CD1c-positive myeloid dendritic cell (primary cell): ENCODE results near the gene CACHD1.

Experiments
- DNase-seq: peaks from one replicate; pipeline ENCODE4 v3.0.0-alpha.2; 2016; ENCODE audit errors: extremely low spot score

The CACHD1 gene

DNA sequence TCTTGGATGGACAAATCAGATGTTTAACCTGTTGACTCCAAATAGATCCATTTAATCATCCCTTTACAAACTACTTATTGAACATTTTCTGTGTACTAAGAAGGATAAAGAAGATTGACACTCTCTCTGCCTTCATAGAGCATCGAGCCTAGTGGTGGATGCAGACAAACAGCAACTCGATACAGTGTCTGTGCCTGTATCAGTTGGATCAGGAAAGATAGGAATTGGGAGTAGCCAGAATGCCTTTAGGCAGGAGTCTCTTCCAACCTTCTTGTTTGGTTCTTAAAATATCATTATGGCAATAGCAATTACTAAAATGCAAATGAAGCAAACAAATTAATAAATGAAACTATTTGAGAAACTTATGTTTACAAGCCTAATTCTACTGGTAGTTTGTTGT, 185.9 kb downstream of the CACHD1 start:
- no peak for DNase-seq

DNA sequence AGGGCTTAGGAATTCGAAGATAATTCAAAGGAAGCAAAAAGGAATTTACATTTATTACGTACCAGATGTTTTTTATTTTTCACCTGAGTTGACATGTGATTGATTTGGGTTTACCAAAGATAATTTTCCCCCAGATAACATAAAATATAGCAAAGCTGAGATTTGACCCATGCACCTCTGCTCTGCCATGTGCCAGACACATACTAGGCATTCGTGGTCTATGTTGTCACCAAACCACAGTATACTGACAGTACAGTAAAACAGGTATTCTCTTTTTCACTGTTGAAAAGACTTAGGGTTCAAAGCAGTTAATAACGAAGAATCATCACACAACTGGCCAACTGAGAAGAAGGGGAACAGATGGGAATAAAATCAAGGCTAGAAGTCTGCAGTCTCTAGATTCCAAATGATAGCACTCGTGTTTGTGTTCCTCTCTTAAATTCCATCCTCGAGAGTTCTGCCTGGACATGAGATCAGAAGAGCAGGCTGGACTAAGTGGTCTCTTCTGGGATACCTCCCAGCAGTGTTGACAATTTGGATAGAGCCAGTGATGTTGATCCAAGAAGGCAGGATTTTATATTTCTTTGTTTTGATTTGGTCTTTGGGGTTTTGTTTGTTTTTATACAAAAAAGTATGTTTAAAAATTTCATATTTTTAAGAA, 189.7 kb downstream of the CACHD1 start:
- DNase-seq, result no peak

DNA sequence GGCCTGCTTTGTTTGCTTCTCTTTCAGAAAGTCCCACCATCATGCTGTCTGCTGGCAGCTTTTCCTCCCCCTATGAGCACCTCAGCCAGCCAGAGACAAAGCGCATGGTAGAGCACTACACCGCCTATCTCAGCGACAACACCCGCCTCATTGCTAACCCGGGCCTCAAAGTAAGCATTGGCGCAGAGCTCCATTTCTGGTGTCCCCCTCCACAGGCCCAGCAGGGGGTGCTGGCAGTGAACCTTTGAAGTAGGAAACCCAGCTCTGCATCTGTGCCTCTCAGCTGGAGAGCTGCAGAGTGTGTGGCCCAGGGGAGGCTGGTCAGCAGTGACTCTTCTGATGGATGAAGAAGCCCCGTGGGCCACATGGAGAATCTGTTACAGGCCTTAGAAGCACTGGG, 193.7 kb downstream of the CACHD1 start:
- peak; percentile 28 for DNase-seq

DNA sequence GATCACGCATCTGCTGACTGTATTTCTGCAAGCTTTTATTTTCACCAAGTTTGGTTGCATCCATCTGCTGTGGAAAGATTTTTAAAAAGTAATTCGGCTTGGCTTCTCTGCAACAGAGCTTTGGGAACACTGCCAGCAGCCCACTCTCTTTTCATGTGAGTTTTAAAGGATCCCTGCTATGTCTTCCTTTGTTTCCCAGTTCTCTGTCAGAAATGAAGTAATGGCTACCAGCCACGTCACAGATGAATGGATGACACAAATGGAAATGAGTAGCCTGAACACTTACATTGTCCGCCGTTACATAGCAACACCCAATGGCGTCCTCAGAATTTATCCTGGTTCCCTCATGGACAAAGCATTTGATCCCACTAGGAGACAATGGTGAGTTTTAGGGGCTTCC, 194.4 kb downstream of the CACHD1 start:
- no peak for DNase-seq

DNA sequence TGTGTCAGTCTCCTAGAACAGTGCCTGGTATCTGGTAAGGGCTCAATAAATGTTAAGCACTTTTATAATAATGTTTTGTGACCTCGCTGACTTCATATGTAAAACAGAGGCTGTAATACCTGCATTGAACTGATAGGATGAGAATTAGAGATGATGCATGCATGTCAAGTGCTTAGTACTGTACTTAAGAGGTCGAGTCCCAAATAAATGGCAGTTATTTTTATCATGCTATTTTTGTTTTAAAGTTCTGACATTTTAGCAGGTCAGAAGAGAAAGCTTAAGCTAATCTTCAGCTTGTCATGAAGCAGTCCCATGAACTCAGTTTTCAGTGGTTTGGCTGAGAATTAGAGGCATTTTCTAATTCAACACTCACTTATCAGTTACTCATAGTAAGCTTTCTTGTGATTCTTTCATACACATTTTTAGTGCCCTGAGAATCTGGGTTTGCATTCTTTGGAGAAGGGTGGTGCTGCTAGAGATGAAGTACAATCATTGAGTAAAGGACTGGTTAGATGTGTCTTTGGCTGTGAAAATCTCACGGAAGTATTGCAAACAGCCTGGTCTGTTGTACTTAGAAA, 199.3 kb downstream of the CACHD1 start:
- no peak for DNase-seq

DNA sequence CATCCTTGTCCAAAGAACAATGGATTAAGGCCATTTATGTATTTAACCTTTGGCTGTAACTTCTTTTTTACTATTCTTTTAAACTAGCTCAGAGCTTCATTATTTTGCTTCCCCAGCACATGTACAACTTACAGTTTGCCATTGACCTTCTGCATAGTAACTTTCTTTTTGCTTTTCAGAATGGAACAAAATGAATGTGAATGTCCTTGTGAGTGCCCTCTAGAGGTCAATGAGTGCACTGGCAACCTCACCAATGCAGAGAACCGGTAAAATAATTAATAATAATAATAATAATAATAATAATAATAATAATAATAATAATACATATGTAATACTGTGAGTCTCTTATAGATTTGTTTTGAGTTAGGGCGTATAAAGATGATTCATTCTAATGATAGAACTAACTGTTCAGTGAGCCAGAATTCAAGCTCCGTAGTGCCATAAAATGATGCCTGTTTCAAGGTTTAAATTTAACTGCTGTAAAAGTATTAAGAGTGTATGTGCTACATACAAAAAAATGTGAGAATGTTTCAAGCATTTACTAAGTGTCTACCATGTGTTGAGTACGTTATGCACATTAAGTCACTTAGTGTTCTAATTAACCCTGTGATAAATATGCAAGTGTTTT, 205.9 kb downstream of the CACHD1 start:
- DNase-seq, result peak; percentile 14

DNA sequence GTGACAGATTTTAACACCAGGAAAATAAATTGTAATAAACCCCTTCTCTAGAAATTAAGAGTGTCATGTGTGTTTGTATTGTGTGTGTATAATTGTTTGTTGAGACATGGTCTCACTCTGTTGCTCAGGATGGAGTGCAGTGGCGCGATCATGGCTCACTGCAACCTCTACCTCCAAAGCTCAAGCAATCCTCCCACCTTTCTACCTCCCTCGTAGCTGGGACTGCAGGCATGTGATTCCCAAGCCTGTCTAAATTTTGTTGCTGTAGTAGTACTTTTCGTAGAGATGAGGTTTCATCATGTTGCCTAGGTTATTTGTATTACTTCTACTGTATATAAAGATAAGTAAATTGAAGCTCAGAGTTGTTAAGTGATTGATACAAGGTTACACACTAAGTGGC, 206.5 kb downstream of the CACHD1 start:
- no peak for DNase-seq

DNA sequence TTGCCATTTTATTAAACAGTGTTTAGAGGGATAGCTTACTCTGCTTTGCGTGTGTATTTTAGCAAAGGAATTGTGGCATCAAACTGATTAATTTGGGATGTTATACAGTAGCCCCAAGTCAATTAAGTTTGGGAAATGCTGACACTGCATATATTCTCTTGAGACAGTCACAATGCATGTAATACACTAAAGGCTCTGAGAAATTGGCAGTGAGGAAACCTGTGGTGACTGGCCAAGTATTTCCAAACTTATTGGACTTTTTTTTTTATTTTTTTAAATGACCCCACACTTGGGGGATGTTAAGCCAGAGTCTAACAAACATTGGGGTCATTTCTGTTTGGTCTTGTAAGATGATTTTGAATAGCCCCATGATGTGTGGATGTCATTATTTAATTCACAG, 207.6 kb downstream of the CACHD1 start:
- no peak for DNase-seq

DNA sequence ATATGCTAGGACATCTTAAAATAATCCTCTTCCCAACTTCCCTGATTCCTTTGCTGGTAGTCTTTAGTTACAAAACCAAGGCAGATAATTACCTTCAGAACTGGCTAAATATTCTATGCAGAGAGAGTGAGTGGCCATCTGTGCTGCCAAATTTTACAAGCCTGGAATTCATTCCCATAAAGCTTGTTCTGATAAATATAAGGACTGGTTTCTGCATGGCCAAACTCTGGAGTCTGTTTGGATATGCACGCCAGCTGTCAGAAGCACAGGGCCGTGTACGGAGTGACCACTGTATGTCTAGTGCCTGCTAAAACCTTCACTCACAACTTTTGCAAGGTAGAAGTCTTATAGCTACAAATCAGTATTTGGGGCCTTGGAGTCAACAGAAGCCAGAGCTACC, 208.4 kb downstream of the CACHD1 start:
- DNase-seq, result no peak

DNA sequence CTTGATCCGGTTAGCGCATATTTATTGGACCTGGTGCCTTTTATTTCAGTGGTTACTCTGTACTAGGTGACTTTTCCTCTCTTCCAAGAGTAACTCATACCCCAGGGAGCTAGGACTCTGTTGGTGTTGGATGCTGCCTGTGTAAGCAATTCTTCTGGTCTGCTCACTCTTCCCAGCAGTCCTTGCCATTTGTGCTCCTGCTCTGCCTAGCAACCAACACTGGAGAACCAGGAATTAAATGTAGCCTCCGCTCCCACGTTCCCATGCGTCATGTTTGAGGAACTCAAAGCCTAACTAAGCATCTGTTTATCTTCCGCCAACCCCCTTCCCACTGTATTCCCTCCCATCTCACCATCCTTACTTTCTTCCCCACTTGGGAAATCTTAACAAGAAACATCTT, 209.2 kb downstream of the CACHD1 start:
- no peak for DNase-seq

DNA sequence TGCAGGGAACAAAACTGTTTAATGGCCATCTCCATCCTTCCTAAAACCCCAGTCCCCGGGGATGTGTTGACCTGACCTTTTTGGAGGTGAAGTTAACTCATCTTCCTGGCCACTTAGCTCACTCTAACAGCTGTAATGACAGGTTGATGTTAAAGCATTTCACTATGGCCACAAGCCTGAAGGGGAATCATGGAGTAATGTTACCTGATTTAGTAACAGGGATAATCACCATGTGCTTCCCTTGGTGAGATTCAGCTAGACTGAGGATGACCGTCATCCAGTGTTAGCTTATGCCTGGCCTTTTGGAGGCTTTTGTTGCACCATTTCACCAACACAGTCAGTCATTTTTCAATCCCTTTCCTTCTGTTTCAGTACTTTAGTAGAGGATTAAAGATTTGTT, 210.7 kb downstream of the CACHD1 start:
- no peak for DNase-seq

DNA sequence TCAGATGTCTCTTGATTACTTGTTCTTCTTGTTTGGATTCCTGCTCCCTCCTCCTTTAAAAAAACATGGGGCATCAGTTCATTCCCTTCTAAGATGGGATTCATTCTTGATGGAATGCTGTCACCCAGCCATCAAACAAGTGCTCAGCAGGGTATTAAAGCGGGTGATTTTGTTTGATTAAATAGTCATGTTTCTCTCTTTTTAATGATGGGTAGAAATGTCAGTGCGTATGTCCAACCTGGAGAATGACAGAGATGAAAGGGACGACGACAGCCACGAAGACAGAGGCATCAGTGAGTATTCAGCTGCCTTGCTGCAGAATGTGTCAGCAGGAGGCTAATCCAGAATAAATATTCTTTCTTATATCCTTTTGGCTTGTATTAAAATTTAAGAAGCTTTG, 211.1 kb downstream of the CACHD1 start:
- no peak for DNase-seq

DNA sequence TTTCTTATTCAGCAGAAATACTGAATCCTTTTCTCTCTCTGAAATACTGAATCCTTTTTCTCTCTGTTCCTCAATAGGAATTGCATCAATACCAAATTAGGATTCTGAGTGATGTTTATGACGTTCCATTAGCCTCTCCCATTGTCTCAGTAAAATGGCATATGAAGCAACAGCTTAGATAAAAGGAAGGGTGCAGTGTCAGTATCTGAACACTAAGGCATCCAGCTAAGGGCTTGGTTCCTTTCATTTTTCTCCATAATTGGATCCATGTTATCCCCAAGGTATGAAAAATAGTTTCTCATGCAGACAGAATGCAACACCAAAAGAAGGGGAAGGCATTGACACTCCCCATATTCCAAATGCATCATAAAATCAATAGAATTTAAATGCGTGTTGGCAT, 213.5 kb downstream of the CACHD1 start:
- DNase-seq, result no peak

DNA sequence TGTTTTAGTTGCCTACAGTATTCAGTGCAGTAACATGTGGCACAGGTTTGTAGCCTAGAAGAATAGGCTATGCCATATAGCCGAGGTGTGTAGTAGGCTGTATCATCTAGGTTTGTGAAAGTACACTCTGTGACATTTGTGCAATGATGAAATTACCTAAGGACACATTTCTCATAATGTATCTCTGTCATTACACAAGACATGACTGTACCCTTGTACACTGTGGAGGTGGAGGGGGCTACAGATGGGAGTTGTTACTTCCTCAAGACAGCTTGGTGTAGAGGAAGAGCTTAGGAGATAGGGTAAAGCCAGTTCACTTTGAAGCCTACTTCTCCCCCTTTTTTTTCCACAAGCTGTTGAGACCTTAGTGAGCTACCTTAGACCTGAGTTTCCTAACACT, 215.3 kb downstream of the CACHD1 start:
- peak; percentile 75 for DNase-seq

DNA sequence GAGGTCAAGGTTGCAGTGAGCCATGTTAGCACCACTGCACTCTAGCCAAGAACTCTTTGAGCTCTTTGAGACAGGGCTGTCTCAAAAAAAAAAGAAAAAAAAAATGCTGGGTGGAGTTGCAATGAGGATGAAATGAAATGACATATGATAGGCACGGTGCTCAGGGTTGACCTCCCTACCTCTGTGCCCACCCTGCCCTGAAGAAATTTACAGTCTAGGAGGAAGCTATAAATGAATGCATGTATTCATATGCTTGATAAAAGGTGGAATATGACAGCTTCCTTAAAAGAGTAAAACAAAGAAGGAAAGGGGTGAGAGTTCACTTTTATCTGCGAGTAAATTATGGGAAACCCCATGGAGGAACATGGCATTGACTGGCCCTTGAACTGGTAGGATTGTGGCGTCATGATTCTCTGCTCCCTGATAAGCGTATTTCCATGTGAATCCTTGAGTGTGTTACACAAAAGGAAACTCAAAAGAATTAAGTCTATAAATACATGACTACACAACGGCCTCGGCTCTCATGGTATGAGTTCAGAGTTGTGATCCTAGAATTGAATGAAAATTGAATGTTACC, 215.9 kb downstream of the CACHD1 start:
- peak; percentile 6 for DNase-seq

DNA sequence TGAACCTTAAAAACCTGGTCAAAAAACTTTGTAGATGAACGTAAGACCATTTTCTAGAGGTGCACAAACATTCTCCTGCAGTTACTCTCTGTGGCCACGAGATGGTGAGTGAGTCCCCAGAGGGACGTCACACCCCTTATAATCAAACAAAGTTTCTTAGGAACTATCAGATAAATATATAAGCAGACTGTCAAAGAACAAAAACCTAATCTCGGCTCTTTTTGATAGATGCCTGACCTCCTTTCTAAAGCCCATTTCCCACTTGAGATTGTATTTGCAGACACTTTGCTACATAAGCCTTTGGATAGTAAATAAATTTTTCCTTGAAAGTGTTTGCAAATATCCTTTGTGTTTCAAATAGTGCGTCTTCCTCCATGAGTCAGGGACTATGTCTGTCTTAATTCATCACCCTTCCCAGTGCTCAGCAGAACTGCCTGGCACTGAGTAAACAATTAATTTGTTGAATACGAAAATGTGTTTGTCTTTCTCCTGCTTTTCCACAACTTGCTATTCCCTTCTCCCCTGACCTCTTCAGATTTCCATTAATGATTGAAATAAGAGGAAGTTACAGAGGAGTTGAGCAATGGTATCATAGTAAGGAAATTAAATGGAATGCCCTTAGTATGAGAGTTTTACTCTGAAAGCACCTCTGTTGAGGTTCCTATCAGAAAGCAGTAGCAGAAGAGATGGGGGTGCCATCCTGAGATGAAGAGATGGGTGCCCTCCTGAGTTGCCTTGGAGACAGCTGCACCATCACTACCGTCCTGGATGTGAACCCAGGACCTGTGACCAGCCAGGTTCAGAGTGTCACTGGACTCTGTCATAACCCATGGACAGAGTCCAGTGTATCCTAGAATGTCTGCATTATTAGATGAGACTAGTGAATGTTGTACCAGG, 217.1 kb downstream of the CACHD1 start:
- peak; percentile 62 for DNase-seq

DNA sequence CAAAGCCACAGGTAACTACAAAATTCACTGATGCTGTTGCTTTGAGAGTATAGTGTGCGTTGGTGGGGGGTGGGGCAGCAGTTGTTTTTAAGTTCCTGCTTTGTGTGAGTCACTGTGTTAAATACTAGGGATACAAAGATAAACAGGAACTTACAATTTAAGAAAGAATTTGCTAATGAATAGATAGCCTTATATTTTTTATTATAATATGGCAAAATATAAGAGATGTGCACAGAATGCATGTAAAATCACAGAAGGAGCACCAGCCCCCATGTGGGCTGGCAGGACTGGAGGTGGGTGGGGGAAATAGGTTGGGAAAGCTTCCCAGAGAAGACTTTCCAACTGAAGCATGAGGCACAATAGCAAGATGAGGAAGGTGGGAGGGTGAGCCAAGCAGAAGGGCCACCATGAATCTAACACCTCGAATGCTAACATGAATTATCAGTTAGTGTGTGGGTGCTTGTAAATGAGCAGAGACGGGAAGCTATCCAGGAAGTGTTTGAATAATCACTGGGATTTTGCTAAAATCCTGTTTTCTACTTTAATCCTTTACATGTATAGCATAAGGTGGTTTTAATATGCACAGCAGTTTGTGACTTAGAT, 217.9 kb downstream of the CACHD1 start:
- DNase-seq, result peak; percentile 71

DNA sequence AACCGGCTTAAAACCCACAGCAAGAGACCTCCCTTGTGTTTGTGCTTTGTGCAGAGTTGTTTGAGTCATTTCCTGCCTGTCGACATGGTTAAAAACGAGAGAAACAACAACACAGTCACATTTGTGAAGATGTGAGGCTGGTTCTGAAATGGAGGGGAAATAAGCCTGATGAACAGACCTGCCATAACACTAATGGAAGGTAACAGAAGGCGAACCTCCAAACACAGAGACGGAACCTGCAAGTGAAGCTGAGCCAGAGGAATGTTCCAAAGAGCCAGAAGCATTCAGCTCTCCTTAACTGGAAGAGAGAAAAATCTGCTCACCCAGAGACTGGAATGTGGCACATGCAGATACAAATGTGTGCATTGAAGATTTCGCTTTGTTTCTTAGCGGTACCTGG, 221.7 kb downstream of the CACHD1 start:
- no peak for DNase-seq

DNA sequence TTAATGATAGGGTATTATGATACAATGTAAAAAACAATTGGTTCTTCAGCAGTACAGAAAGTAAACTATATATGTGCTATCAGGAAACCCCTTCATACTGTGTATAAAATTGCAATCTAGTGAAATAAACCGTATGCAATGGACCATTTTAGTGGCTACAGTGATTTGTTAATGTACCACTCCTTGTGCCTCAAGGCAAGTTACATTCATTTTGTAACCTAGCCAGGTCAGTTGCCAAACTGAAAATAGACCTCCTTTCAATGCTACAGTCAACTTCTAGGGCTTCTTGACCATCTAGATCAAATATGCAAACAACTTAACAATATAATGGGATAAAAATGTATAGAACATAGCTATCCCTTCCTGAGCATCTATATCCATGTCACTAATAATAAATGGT, 223.0 kb downstream of the CACHD1 start:
- DNase-seq, result no peak

DNA sequence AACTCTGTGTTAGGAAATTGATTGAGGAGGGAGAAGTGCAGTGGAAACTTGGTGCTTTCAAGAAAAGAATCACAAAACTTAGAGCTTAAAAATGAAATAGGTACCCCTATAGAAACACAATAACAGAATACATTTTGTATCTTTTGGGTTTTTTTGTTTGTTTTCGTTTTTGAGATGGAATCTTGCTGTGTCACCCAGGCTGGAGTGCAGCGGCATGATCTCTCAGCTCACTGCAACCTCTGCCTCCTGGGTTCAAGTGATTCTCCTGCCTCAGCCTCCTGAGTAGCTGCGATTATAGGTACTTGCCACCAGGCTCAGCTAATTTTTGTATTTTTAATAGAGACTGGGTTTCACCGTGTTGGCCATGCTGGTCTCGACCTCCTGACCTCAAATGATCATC, 223.5 kb downstream of the CACHD1 start:
- no peak for DNase-seq

DNA sequence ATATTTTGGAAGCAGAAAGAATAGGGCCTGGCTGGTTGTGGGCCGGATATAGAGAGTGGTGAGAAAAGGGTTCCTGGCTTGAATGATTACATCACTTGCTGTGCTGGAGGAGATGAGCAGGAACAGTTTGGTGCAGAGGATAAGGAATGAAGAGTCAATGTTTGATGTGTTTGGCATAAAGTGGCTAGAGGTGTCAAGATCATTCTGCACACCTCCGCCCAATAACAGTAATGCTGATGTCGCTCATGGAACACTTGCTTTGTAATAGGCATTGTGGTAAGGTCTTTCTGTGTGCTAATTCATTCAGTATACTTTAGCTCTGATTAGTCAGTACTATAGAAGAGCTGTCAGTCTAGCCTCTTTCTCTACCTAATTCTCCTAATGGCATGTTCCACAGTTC, 226.9 kb downstream of the CACHD1 start:
- DNase-seq, result no peak

DNA sequence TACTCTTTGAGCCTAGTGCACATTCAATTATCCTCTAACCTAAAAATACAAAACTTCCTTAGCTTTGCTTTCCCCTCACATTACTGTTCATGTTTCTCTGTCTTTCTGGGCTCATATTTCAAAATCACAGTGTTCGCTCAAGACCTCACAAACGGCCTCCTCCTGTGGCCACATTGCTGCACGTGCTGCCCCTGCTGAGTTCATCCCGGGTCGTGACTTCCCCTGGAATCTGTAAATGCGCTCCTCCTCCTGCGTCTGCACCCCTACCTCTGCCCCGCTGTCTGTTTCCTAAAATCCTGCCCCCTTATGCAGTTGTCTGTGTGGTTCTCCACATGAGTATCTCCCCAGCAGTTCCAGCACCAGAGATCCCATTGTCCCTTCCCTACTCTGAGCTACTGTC, 229.4 kb downstream of the CACHD1 start:
- DNase-seq, result no peak
